Activated CD4-positive, alpha-beta T cell treated with anti-CD3 and anti-CD28 coated beads for 1 hour (primary cell): ENCODE measurements around the gene CREG2.
"Not testable (repeated sequence)": the region's sequence is repeated elsewhere in the genome, so short reads cannot be mapped to it uniquely, and the experiment has no call there.

Source experiments
- DNase-seq: peaks from one replicate; pipeline ENCODE4 v3.0.0-alpha.2; 2020

Gene CREG2

GRCh38 chr2:101341901-101342624 is 45.2 kb downstream of the CREG2 start:
- peak; percentile 58 for DNase-seq

GRCh38 chr2:101341421-101341820 is 45.9 kb downstream of the CREG2 start:
- no peak for DNase-seq

- DNase-seq, result no peak
Observed at GRCh38 chr2:101340141-101340551, 47.2 kb downstream of the CREG2 start.

GRCh38 chr2:101339266-101339880 is 47.9 kb downstream of the CREG2 start:
- DNase-seq, result no peak

GRCh38 chr2:101337877-101338276 is 49.4 kb downstream of the CREG2 start:
- no peak for DNase-seq

- DNase-seq, result no peak
Observed at GRCh38 chr2:101332885-101333766, 54.2 kb downstream of the CREG2 start.

GRCh38 chr2:101331202-101331601 is 56.1 kb downstream of the CREG2 start:
- no peak for DNase-seq

- no peak for DNase-seq
Observed at GRCh38 chr2:101330253-101330933, 56.9 kb downstream of the CREG2 start.

- DNase-seq, result no peak
Observed at GRCh38 chr2:101329026-101329425, 58.3 kb downstream of the CREG2 start.

GRCh38 chr2:101328474-101329007 is 58.8 kb downstream of the CREG2 start:
- no peak for DNase-seq

GRCh38 chr2:101327863-101328394 is 59.4 kb downstream of the CREG2 start:
- DNase-seq, result no peak

GRCh38 chr2:101325425-101325824 is 61.9 kb downstream of the CREG2 start:
- no peak for DNase-seq

GRCh38 chr2:101316568-101316967 is 70.7 kb downstream of the CREG2 start:
- DNase-seq, result not testable (repeated sequence)

- DNase-seq, result no peak
Observed at GRCh38 chr2:101311696-101312017, 75.6 kb downstream of the CREG2 start.

- no peak for DNase-seq
Observed at GRCh38 chr2:101310834-101311695, 76.2 kb downstream of the CREG2 start.

GRCh38 chr2:101310090-101310833 is 77.0 kb downstream of the CREG2 start:
- DNase-seq, result no peak

- DNase-seq, result peak; percentile 89
Observed at GRCh38 chr2:101308432-101309210, 78.7 kb downstream of the CREG2 start, which contains the start of gene RNF149. RNF149 (minus strand) TSS chr2:101308701; CDS start chr2:101308588, 113 bp downstream.

GRCh38 chr2:101307950-101308431 is 79.3 kb downstream of the CREG2 start:
- DNase-seq, result peak; percentile 21

GRCh38 chr2:101307503-101307902 is 79.8 kb downstream of the CREG2 start:
- DNase-seq, result no peak

- DNase-seq, result no peak
Observed at GRCh38 chr2:101306410-101306809, 80.9 kb downstream of the CREG2 start.
